Measurements from ENCODE around the gene USP11.

- no peak for TF ChIP-seq CTCF (IDR thresholded peaks at IDR 0.05)
- TF ChIP-seq POLR2AphosphoS5 (IDR thresholded peaks at IDR 0.05): no peak
Observed at GRCh38 chrX:47239898-47240545, 7.2 kb downstream of the USP11 start.

All from sigmoid colon (tissue), 4 donors.